Tibial artery (tissue), 4 donors: ENCODE results near the gene AMFR.

Source experiments
- DNase-seq, 2 donors: peaks; one replicate each; pipeline ENCODE4 v3.0.0-alpha.2; 2019
- H3K27ac ChIP-seq, 2 donors: fragments of 200-600 bp; sonication (generic) in 1 of 2; 1 replicate in 1 of 2; 2 replicates in 1 of 2; pipeline ENCODE4 v1.5.1; 2018 to 2019; ENCODE audit warnings: mild to moderate bottlenecking in 1 of 2
- H3K27me3 ChIP-seq, 2 donors: fragments of 200-600 bp; sonication (generic) in 1 of 2; one replicate each; pipeline versions ENCODE4 v1.5.1 to v1.6.0; 2016 to 2019
- H3K36me3 ChIP-seq, 3 donors: fragments of 200-600 bp; sonication (generic) in 2 of 3; one replicate each; pipeline ENCODE4 v1.5.1; 2016 to 2019; ENCODE audit warnings: mild to moderate bottlenecking in 2 of 3
- H3K4me1 ChIP-seq, 4 donors: fragments of 200-600 bp; sonication (generic) in 2 of 4; 1 replicate in 3 of 4; 2 replicates in 1 of 4; pipeline ENCODE4 v1.5.1; 2016 to 2019
- H3K4me3 ChIP-seq, 2 donors: fragments of 200-600 bp; sonication (generic) in 1 of 2; 1 replicate in 1 of 2; 2 replicates in 1 of 2; pipeline ENCODE4 v1.5.1; 2018 to 2019; ENCODE audit warnings: mild to moderate bottlenecking in 2 of 2
- H3K9me3 ChIP-seq, 3 donors: fragments of 200-600 bp; sonication (generic) in 1 of 3; one replicate each; pipeline ENCODE4 v1.5.1; 2016 to 2019
- intact Hi-C: fragments of 100-400 bp; cut with DNase I; formaldehyde crosslinking; loops from one replicate; pipeline ENCODE4 v1.15.0; 2023; ENCODE audit warnings: low total_unique reads
- TF ChIP-seq, protein P1 (sequence below), 2 experiments: fragments of 200-600 bp in 1 of 2; fragments of 450-650 bp in 1 of 2; IDR thresholded peaks; one replicate each; pipeline ENCODE4 v1.5.1; 2017 to 2019; ENCODE audit warnings: antibody characterized with exemption in 2 of 2, mild to moderate bottlenecking in 1 of 2, moderate library complexity in 1 of 2

The AMFR gene

GRCh38 chr16:56463153-56463552 lies 37.8 kb upstream of the AMFR start:
- H3K4me1 ChIP-seq = no peaks in the 10 kb centered on the region
- H3K9me3 ChIP-seq = no peaks in the 10 kb centered on the region
- TF ChIP-seq, protein P1, sequence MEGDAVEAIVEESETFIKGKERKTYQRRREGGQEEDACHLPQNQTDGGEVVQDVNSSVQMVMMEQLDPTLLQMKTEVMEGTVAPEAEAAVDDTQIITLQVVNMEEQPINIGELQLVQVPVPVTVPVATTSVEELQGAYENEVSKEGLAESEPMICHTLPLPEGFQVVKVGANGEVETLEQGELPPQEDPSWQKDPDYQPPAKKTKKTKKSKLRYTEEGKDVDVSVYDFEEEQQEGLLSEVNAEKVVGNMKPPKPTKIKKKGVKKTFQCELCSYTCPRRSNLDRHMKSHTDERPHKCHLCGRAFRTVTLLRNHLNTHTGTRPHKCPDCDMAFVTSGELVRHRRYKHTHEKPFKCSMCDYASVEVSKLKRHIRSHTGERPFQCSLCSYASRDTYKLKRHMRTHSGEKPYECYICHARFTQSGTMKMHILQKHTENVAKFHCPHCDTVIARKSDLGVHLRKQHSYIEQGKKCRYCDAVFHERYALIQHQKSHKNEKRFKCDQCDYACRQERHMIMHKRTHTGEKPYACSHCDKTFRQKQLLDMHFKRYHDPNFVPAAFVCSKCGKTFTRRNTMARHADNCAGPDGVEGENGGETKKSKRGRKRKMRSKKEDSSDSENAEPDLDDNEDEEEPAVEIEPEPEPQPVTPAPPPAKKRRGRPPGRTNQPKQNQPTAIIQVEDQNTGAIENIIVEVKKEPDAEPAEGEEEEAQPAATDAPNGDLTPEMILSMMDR (IDR thresholded peaks at IDR 0.05) = no peak
- peaks cover 67 to 85% (median 73%) of the 10 kb centered on the region in 3 donors for H3K36me3 ChIP-seq
- intact Hi-C loops = no loop called here
- DNase-seq = no peak
- no peak overlapping the region for H3K4me3 ChIP-seq
- H3K27me3 ChIP-seq = no peaks in the 10 kb centered on the region
- H3K27ac ChIP-seq = no peak overlapping the region

GRCh38 chr16:56462064-56462796 lies 36.9 kb upstream of the AMFR start:
- H3K27me3 ChIP-seq = no peaks in the 10 kb centered on the region
- no peak overlapping the region for H3K4me3 ChIP-seq
- H3K27ac ChIP-seq = no peak overlapping the region
- intact Hi-C loops = no loop called here
- H3K9me3 ChIP-seq = no peaks in the 10 kb centered on the region
- H3K36me3 ChIP-seq = peaks cover 62 to 85% (median 73%) of the 10 kb centered on the region in 3 donors
- TF ChIP-seq, protein P1 (IDR thresholded peaks at IDR 0.05) = no peak
- no peak for DNase-seq
- no peaks in the 10 kb centered on the region for H3K4me1 ChIP-seq

DNA sequence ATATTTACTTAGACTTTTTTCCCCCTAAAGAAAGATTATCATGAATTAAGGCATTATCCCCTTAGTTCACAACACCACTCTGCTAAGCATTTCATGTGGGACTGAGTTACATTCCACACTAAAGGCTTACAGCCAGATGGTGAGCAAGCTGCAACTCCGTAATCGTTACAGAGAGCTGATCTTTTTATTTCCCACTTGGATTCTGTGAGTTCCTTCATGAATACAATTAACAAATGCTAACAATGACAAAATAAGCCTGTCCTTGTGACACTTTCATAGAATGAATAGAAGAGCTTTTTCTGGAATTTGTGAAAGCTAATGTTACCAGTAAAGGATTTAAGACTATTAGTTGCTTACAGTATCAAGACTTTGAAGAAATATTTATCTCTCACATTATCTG lies 34.8 kb upstream of the AMFR start:
- H3K4me1 ChIP-seq = no peaks in the 10 kb centered on the region
- no peak overlapping the region for H3K27ac ChIP-seq
- TF ChIP-seq, protein P1 (IDR thresholded peaks at IDR 0.05) = no peak
- H3K9me3 ChIP-seq = no peaks in the 10 kb centered on the region
- no peak for DNase-seq
- intact Hi-C loops = no loop called here
- peaks cover 58 to 85% (median 71%) of the 10 kb centered on the region in 3 donors for H3K36me3 ChIP-seq
- no peaks in the 10 kb centered on the region for H3K27me3 ChIP-seq
- H3K4me3 ChIP-seq = no peak overlapping the region

DNA sequence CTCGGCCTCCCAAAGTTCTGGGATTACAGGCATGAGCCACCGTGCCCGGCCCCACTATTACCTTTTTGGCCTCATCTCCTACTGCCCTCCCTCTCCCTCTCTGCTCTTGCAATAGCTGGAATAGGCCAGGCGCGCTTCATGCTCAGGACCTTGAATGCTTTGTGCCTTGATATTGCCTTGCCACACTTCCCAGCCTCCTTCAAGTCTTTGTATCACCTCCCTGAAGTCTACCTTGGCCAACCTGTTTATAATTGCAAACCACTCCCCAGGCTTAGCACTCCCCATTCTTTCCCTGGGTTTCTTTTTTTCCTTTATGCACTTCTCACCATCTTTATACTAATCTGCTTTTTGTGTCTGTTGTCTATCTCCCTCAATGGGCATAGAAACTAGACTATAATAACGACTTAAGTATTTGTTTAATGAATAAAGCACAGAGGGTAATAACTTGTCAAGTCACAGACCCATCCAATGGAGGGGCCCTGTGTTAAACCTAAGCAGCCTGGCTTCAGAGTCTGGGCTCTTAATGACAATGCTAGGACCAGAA lies 32.7 kb upstream of the AMFR start:
- peaks cover 44 to 79% (median 78%) of the 10 kb centered on the region in 3 donors for H3K36me3 ChIP-seq
- H3K4me1 ChIP-seq = peaks cover 0 to 7% (median 6%) of the 10 kb centered on the region in 4 donors
- H3K27ac ChIP-seq = no peak overlapping the region
- no peak overlapping the region for H3K4me3 ChIP-seq
- intact Hi-C loops = no loop called here
- H3K9me3 ChIP-seq = no peaks in the 10 kb centered on the region
- no peaks in the 10 kb centered on the region for H3K27me3 ChIP-seq
- TF ChIP-seq, protein P1 (IDR thresholded peaks at IDR 0.05) = no peak
- no peak for DNase-seq

GRCh38 chr16:56451753-56452689 lies 26.7 kb upstream of the AMFR start:
- intact Hi-C loops = no loop called here
- Histone ChIP-seq H3K4me1 (peaks cover 0 to 40% (median 29%) of the 10 kb centered on the region in 4 donors), H3K36me3 (peaks cover 15 to 36% (median 33%) of the 10 kb centered on the region in 3 donors), H3K27ac (peak overlapping the region; percentile 88), H3K9me3 (no peaks in the 10 kb centered on the region), H3K27me3 (no peaks in the 10 kb centered on the region), H3K4me3 (peak overlapping the region; percentile 83 to 88)
- TF ChIP-seq, protein P1 (IDR thresholded peaks at IDR 0.05) = no peak
- DNase-seq = peak; percentile 26 to 79
